ENCODE data around the gene KCNG4.

DNA sequence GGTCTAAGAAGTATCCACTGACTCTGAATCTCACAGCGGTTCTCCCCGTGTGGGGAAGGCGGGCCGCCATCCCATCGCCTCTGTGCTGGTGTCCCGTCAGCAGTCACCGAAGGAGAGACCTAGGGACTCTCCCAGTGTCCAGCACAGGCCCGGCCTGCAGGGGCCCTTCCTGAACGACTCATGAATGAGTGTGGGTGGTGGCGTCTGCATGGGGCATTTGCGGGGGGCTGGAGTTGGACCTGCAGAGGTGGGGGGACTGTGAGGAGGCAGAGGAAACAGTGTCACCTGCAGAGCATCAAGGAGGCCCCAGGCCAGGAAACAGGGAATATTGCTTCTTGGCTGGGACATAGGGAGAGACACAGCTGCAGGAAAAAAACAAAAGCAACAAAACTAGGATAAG is 10.3 kb downstream of the KCNG4 start:
- TF ChIP-seq, protein P1, sequence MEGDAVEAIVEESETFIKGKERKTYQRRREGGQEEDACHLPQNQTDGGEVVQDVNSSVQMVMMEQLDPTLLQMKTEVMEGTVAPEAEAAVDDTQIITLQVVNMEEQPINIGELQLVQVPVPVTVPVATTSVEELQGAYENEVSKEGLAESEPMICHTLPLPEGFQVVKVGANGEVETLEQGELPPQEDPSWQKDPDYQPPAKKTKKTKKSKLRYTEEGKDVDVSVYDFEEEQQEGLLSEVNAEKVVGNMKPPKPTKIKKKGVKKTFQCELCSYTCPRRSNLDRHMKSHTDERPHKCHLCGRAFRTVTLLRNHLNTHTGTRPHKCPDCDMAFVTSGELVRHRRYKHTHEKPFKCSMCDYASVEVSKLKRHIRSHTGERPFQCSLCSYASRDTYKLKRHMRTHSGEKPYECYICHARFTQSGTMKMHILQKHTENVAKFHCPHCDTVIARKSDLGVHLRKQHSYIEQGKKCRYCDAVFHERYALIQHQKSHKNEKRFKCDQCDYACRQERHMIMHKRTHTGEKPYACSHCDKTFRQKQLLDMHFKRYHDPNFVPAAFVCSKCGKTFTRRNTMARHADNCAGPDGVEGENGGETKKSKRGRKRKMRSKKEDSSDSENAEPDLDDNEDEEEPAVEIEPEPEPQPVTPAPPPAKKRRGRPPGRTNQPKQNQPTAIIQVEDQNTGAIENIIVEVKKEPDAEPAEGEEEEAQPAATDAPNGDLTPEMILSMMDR (conservative IDR thresholded peaks at IDR 0.05) = no peak
- TF ChIP-seq ZFX (IDR thresholded peaks at IDR 0.05) = no peak
